Uterus (tissue), 2 donors: ENCODE measurements around the gene CRYBG1.

Source experiments
- CTCF ChIP-seq, 4 experiments: fragments of 200-600 bp in 2 of 4; fragments of 450-650 bp in 2 of 4; sonication (generic) in 2 of 4; IDR thresholded peaks; one replicate each; pipeline ENCODE4 v1.5.1; 2016 to 2019; ENCODE audit warnings: antibody characterized with exemption in 4 of 4, mild to moderate bottlenecking in 2 of 4, moderate library complexity in 1 of 4
- POLR2A ChIP-seq, 2 donors: fragments of 450-650 bp; IDR thresholded peaks; one replicate each; pipeline ENCODE4 v1.6.1; 2016; ENCODE audit warnings: antibody characterized with exemption in 2 of 2, mild to moderate bottlenecking in 1 of 2, moderate library complexity in 1 of 2

- TF ChIP-seq POLR2A (IDR thresholded peaks at IDR 0.05) = no peak
- no peak for TF ChIP-seq CTCF (IDR thresholded peaks at IDR 0.05)
These were observed 493 bp downstream of the CRYBG1 start for GRCh38 chr6:106360989-106361430.
